GM18526 (cell line): ENCODE measurements around the gene ANKRD10.
A peak's percentile ranks its signal among the peaks of the same experiment; 100 is the strongest.

Experiments used
- POLR2A ChIP-seq: IDR thresholded peaks from 3 replicates; pipeline ENCODE4 v1.6.1; 2011; ENCODE audit not compliant: insufficient read length; ENCODE audit errors: extremely low read depth

Gene ANKRD10

GRCh38 chr13:110922506-110922905 lies 7.6 kb upstream of the ANKRD10 start:
- no peak for TF ChIP-seq POLR2A

DNA sequence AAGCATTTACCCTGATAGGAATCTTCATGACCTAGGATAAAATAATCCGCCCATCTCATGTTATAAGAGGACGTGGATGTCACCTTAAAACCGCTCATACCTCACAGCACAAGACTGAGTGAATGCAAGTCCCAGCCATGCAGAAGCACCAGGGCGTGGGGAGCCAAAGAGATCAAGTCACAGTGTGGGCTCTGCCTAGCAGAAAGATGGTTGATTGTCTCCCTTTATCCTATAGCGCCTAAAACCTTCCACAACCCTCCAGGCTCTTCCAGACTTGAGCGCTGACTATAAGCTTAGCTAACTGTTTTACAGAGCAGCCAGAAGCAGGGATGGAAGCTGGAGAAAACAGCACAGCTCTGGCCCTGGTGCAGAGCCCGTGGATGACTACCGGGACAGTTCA lies 6.8 kb upstream of the ANKRD10 start:
- no peak for TF ChIP-seq POLR2A

DNA sequence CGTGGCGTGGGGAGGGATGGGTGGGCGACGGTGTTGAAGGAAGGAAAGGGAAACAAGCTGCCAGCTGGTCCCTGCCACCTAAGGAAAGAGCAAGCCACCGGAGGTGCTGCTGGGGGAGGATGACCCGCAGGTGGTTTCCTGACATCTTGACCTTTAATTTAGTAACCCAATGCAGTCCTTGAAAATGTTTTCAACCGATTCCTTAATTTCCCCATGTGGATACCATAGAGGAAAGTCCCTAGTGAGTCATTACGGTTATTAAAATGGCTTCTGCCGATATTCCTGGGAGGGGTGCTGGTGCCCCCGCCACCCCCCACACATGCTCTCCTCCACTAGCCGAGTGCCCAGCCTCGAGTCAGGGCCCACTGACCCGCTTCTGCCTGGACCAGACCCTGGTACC lies 6.3 kb upstream of the ANKRD10 start:
- TF ChIP-seq POLR2A: no peak

DNA sequence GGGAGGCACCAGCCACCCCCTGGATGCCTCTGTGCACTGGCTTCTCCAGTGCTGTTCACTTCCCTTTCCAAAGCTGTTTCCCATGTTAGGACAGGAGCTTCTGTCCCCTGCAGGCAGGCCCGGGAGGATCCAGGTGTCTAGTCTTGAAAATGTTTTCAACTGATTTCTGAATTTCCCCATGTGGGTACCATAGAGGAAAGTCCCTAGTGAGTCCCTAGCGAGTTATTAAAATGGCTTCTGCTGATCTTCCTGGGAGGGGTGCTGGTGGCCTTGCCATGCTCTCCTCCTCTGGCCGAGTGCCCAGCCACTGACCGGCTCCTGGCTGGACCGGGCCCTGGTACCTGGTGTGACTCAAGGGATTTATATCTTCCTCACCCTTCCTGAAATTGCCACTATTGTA lies 5.2 kb upstream of the ANKRD10 start:
- TF ChIP-seq POLR2A: no peak

DNA sequence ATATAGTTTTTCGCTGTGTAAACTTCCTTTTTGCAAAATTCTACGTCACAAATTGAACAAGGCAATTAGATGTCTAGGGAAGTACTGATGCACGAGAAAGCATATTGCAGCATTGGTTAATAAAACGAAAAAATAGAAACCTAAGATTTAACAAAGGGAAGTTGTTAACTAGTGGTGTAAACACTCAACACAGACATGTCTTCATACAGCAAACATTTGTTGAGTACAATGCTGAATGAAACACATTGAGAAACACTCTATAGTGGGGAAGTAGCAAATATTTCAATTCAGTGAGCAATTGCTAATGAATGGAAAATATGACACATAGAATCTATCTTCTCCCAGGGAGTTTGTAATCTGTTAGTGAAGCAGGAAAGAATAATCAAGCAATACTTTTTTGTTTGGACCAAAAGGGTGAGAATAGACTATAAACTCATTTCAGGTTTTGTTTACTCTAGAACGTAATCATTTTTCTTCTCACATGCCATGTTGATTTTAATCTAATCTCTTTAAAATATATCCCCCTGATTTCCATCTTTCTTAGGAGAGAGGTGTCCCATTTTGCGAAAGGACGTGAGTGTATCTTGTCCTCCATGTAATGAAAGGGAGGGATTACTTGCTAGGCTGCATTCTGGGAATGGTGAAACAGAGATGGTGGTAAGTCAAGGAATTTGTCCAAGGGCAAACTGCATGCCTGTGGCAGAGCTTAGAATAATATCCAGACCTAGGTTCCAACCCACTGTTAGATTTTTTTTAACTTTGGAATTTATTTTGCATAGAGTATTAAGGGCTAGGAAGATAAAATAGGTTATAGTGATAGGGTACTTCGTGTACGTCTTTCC lies 1.7 kb upstream of the ANKRD10 start:
- TF ChIP-seq POLR2A: no peak

GRCh38 chr13:110915874-110916206 lies 971 bp upstream of the ANKRD10 start:
- no peak for TF ChIP-seq POLR2A

- TF ChIP-seq POLR2A: peak; percentile 80
Measured at GRCh38 chr13:110914331-110915056, 375 bp downstream of the ANKRD10 start.

GRCh38 chr13:110914081-110914330 lies 863 bp downstream of the ANKRD10 start:
- no peak for TF ChIP-seq POLR2A

DNA sequence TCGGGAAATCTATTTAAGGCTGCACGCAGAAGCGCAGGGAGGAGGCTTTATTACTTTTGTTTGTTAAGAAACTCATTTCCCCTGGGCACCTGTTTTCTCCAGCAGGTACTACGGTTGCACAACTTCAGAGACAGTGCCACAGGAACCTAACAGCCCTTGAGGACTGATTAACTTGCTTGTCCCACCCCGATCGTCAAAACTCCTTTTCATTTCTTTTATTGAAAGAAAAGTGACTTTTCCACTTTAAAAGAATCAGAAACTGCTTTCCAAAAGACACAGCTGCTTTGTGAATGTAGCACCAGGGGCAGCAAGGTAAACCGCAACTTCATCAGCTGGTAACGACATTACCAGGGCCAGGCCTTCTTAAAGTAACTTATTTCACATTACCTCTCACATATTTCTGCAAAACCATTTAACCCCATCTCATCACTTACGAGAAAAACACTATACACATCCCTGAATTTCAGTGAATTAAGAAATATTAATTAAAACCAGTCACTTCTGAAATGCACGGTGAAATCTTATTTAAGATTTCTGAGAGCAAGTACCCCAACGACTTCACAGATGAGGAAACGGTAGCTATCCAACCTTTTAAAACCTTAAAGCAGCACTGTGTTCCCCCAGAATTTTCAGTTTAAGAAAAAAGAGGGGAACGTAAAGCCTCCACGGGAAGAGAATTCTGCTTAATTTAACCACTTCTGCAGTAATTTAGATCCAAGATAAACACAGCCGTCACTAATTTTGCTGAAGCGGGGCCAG lies 1.4 kb downstream of the ANKRD10 start:
- TF ChIP-seq POLR2A: no peak

- TF ChIP-seq POLR2A: no peak
Measured at GRCh38 chr13:110912651-110913051, 2.2 kb downstream of the ANKRD10 start.

- no peak for TF ChIP-seq POLR2A
Measured at GRCh38 chr13:110911880-110912279, 3.0 kb downstream of the ANKRD10 start.

DNA sequence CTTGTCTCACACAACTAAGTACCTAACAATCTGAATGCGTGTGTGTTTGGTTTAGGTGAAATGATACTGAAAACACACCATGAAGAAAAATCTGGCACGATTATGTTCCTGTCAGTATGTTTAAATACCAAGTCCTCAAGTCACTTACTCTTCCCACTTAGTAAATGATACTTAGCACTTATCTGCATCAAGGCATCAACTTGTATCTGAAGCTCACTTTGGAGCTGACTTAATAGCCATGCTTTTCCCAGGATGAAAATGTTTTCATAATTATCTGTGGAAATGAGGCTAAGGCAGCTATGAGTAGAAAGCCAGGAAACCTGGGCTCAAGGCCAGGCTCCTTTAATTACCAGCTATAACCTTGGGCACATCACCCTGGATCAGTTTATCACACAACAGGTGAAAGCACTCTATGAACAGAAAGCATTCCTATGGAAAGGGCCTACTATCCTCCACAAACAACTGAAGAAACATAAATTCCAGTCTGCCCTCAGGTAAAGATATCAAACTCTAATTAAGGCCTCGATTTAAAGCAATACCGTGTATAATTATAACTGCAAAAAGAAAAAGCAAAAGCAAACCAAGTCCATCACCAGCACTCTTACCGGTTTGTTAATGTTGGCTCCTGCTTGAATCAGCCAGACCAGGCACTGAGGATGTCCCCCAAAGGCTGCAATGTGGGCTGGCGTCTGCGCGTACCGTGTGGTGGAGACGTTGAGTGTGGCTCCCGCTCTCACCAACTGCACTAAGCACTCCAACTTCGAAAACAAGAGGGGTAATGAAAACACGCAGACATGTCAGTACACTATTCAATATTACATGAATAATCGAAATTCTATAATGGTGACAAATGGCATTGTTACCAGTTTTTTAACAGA lies 4.6 kb downstream of the ANKRD10 start:
- TF ChIP-seq POLR2A: no peak

- TF ChIP-seq POLR2A: no peak
Measured at GRCh38 chr13:110907951-110908898, 6.6 kb downstream of the ANKRD10 start.

DNA sequence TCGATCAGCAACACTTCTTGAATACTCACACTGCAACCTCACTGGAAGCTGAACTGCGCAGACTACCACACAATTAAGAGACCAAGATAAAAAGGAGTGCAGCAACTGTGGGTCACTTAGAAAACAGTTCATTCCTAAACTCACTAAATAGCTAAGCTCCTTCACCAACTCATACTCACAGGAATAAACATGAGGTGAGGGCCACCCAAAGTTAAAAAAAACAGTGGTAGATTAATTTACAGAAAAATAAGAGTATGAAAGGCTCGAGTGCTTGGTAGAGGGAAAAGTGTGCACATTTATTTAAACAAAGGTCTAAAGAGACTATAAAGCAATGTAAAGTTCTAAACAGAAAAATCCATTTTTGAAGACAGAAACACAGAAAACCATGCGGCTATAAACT lies 7.6 kb downstream of the ANKRD10 start:
- no peak for TF ChIP-seq POLR2A

- TF ChIP-seq POLR2A: no peak
Measured at GRCh38 chr13:110904748-110905147, 10.1 kb downstream of the ANKRD10 start.

DNA sequence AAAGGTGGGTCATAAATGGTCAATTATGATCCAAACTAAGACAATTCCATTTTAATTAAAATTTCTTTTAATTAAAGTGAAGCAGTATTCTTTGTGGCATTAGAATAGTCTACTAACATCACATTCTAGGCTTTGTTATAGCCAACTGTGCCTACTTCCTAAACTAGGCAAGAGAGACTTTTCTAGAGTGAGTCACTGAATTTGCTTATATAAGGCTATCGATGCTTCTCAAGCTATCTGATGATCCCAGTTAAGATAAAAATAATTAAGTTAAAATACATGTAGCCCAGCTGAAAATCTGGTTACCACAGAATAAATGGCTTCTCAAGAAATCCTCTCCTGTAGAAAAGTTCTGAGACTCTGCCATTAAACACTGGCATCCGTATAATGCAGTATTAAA lies 12.5 kb downstream of the ANKRD10 start:
- TF ChIP-seq POLR2A: no peak
